LNCaP clone FGC (cell line): ENCODE results near the gene NANS.

Experiments
- DNase-seq: peaks from one replicate; pipeline ENCODE4 v3.0.0-alpha.2; 2011; ENCODE audit warnings: low read depth
- H3K4me3 ChIP-seq: 2 replicates; pipeline ENCODE4 v1.5.1; 2011; ENCODE audit warnings: mild to moderate bottlenecking, low read depth, low read length, control low read depth
- TF ChIP-seq, protein P1 (sequence below): IDR thresholded peaks from 2 replicates; pipeline ENCODE4 v1.5.1; 2012; ENCODE audit warnings: mild to moderate bottlenecking; ENCODE audit not compliant: control insufficient read depth, insufficient read depth; ENCODE audit errors: extremely low read depth

The NANS gene

GRCh38 chr9:98056269-98057137 lies at the start of gene NANS:
NANS (plus strand) TSS chr9:98056732; CDS start chr9:98056809, 77 bp downstream.
- TF ChIP-seq, protein P1, sequence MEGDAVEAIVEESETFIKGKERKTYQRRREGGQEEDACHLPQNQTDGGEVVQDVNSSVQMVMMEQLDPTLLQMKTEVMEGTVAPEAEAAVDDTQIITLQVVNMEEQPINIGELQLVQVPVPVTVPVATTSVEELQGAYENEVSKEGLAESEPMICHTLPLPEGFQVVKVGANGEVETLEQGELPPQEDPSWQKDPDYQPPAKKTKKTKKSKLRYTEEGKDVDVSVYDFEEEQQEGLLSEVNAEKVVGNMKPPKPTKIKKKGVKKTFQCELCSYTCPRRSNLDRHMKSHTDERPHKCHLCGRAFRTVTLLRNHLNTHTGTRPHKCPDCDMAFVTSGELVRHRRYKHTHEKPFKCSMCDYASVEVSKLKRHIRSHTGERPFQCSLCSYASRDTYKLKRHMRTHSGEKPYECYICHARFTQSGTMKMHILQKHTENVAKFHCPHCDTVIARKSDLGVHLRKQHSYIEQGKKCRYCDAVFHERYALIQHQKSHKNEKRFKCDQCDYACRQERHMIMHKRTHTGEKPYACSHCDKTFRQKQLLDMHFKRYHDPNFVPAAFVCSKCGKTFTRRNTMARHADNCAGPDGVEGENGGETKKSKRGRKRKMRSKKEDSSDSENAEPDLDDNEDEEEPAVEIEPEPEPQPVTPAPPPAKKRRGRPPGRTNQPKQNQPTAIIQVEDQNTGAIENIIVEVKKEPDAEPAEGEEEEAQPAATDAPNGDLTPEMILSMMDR = peak; percentile 14; the same call in 1 of the 2 replicates
- peak; percentile 88 for DNase-seq

GRCh38 chr9:98007251-98007928 lies 49.1 kb upstream of the NANS start:
- no peak for DNase-seq
- H3K4me3 ChIP-seq = no peak overlapping the region
- TF ChIP-seq, protein P1 = no peak

More at GRCh38 chr9:98056269-98057137, at the start of gene NANS:
- peak within 1 kb of the TSS; percentile 57 for H3K4me3 ChIP-seq

- H3K4me3 ChIP-seq = no peak overlapping the region
- TF ChIP-seq, protein P1 = no peak
- no peak for DNase-seq
These were observed 47.8 kb upstream of the NANS start for GRCh38 chr9:98008764-98009163.

DNA sequence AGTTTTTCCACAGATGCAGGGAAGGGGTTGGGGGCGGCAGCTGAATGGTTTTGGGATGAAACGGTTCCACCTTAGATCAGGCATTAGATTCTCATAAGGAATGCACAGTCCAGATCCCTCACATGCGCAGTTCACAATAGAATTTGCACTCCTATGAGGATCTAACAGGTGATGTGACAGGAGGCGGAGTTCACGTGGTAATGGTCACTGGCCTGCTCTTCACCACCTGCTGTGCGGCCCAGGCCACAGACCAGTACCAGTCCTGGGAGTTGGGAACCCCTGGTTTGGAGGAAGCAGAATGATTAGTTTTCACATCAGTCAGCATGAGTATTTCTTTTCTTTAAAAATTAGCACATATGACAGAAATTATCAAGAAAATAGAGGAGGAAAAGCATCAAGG lies 47.1 kb upstream of the NANS start:
- TF ChIP-seq, protein P1 = no peak
- no peak for DNase-seq
- no peak overlapping the region for H3K4me3 ChIP-seq

GRCh38 chr9:98009936-98010335 lies 46.6 kb upstream of the NANS start:
- no peak overlapping the region for H3K4me3 ChIP-seq
- DNase-seq = no peak
- TF ChIP-seq, protein P1 = no peak

DNA sequence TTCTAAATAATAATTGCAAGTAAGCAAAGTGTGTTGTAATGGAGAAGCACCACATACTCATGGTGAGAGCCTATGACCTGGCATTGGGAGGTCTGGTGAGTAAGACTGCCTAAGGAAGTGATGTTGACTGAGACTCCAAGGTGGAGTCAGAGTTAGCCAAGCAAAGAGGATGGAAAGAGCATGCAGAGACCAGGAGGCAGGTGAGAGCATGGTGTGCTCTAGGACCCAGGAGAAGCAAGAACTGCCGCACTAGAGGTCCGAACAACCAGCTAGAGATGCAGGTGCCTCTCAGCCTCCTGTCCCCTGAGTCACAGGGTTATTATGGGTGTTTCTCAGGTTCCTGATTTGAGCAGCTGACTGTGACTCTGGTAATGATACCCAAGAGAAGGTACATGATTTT lies 46.1 kb upstream of the NANS start:
- no peak overlapping the region for H3K4me3 ChIP-seq
- no peak for DNase-seq
- TF ChIP-seq, protein P1 = no peak

- no peak for DNase-seq
- H3K4me3 ChIP-seq = no peak overlapping the region
- TF ChIP-seq, protein P1 = no peak
These were observed 45.4 kb upstream of the NANS start for GRCh38 chr9:98011122-98011521.
